Nephron (organoid): Measurements from ENCODE around the gene CTSA.

Experiments
- H3K27ac Mint-ChIP-seq, 3 experiments: 2 replicates each; pipeline ENCODE4 v1.8.0; 2020; ENCODE audit warnings: mixed read lengths in 3 of 3, mild to moderate bottlenecking in 2 of 3, moderate library complexity in 1 of 3
- H3K27me3 Mint-ChIP-seq: 2 replicates; pipeline ENCODE4 v1.8.0; 2021; ENCODE audit warnings: low read depth, mild to moderate bottlenecking, moderate library complexity, mixed read lengths
- H3K36me3 Mint-ChIP-seq: 2 replicates; pipeline ENCODE4 v1.8.0; 2020; ENCODE audit warnings: low read depth, mixed read lengths
- H3K4me1 Mint-ChIP-seq: 2 replicates; pipeline ENCODE4 v1.8.0; 2020; ENCODE audit warnings: mixed read lengths
- H3K4me3 Mint-ChIP-seq, 3 experiments: 2 replicates each; pipeline ENCODE4 v1.8.0; 2020; ENCODE audit warnings: mild to moderate bottlenecking in 3 of 3, mixed read lengths in 3 of 3, moderate library complexity in 2 of 3
- H3K9me3 Mint-ChIP-seq: 2 replicates; pipeline ENCODE4 v1.8.0; 2020; ENCODE audit warnings: mixed read lengths
- CTCF ChIP-seq, 3 experiments: fragments of 200-600 bp; sonication (generic); IDR thresholded peaks; one replicate each; pipeline ENCODE4 v1.5.0; 2021; ENCODE audit warnings: antibody characterized with exemption in 3 of 3; ENCODE audit not compliant: unreplicated experiment in 3 of 3

Gene CTSA

GRCh38 chr20:45882469-45883099 lies 8.6 kb upstream of the CTSA start:
- Mint-ChIP-seq H3K4me3 (peak overlapping the region; percentile 81 to 90 (median 89)), H3K4me1 (peaks cover 17% of the 10 kb centered on the region), H3K36me3 (peaks cover 27% of the 10 kb centered on the region), H3K27me3 (no peaks in the 10 kb centered on the region), H3K9me3 (no peaks in the 10 kb centered on the region), H3K27ac (peak overlapping the region; percentile 10 to 47 (median 36))
- TF ChIP-seq CTCF (IDR thresholded peaks at IDR 0.05; ENCODE audit: unreplicated experiment in 3 of 3): no peak

GRCh38 chr20:45883100-45883469 lies 8.1 kb upstream of the CTSA start:
- Mint-ChIP-seq H3K27ac (no peak overlapping the region), H3K36me3 (peaks cover 29% of the 10 kb centered on the region), H3K9me3 (no peaks in the 10 kb centered on the region), H3K27me3 (no peaks in the 10 kb centered on the region), H3K4me3 (peak overlapping the region; percentile 81 to 90 (median 89)), H3K4me1 (peaks cover 17% of the 10 kb centered on the region)
- TF ChIP-seq CTCF (IDR thresholded peaks at IDR 0.05; ENCODE audit: unreplicated experiment in 3 of 3): no peak

DNA sequence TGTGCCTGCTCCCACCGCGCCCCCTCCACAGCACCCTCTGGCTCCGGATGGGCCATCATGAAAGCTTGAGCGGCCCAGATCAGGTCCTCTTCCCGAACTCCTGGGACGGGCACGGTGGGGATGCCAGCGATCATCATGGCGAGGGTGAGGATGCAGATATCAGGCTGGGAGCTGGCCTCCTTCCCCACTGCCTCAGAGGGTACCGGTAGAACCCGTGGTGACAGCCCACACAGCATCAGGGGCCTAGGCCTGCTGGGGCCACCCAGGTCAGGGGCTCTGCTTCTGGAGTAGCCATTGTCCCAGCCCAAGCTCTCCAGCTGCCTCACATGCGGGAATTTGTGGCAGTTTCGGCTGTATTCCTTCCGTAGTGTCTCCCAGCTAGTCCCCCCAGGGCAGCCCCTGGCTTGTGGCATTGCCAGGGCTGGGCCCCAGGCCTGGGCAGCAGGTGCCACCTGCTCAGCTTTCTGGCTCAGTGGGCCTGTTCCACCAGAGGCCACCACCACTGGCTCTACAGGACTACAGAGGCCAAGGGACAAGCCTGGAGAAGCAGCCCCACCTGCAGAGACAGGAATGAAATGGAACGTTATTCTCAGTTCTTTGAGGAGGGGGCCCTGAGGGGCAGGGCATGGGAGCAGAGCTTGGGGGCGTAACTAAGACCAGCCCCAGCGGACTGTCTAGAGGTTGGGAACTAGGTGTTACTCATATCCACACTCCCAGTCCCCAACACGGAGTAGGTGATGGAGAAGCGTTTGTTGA lies 4.4 kb upstream of the CTSA start:
- no peak overlapping the region for H3K27ac Mint-ChIP-seq

GRCh38 chr20:45887346-45887715 lies 3.8 kb upstream of the CTSA start, which contains the start of gene SPATA25:
Gene SPATA25, minus strand, starts transcription at chr20:45887622. Its CDS starts 32 bp downstream, at chr20:45887590.
- peaks cover 13% of the 10 kb centered on the region for H3K4me1 Mint-ChIP-seq
- H3K27ac Mint-ChIP-seq: no peak within 1 kb of the TSS
- H3K4me3 Mint-ChIP-seq: peak within 1 kb of the TSS in 2 of 3 experiments; percentile 27 to 47
- H3K9me3 Mint-ChIP-seq: no peaks in the 10 kb centered on the region
- H3K36me3 Mint-ChIP-seq: peaks cover 25% of the 10 kb centered on the region
- TF ChIP-seq CTCF (IDR thresholded peaks at IDR 0.05; ENCODE audit: unreplicated experiment in 3 of 3): no peak
- no peaks in the 10 kb centered on the region for H3K27me3 Mint-ChIP-seq

More for the DNA sequence above, 4.4 kb upstream of the CTSA start:
- Mint-ChIP-seq H3K9me3 (no peaks in the 10 kb centered on the region), H3K36me3 (peaks cover 25% of the 10 kb centered on the region), H3K4me1 (peaks cover 13% of the 10 kb centered on the region), H3K27me3 (no peaks in the 10 kb centered on the region), H3K4me3 (peak overlapping the region in 1 of 3 experiments; percentile 47)
- no peak for TF ChIP-seq CTCF (IDR thresholded peaks at IDR 0.05; ENCODE audit: unreplicated experiment in 3 of 3)

GRCh38 chr20:45888681-45889080 lies 2.5 kb upstream of the CTSA start:
- no peak for TF ChIP-seq CTCF (IDR thresholded peaks at IDR 0.05; ENCODE audit: unreplicated experiment in 3 of 3)
- Mint-ChIP-seq H3K4me1 (peaks cover 14% of the 10 kb centered on the region), H3K27ac (no peak overlapping the region), H3K9me3 (no peaks in the 10 kb centered on the region), H3K36me3 (peaks cover 13% of the 10 kb centered on the region), H3K27me3 (no peaks in the 10 kb centered on the region), H3K4me3 (no peak overlapping the region)
